GM12878 (cell line): ENCODE data around the gene EIF2B5. TPM values are rescaled to one million over a fixed set of nuclear protein-coding genes. Genes with fewer than 3 reads are reported as not detected.

ENCODE experiments used
- ATAC-seq: fragments of 200-7000 bp; cut with Tn5 transposase; 3 replicates; pipeline ENCODE4 v1.9.1; 2020; ENCODE audit warnings: mild to moderate bottlenecking, moderate library complexity
- BruUV-seq: library from RNA; stranded (reverse); fragments of 400-500 nt; replicated peaks from 2 replicates; lab custom pipeline; 2021; lab: Mats Ljungman, UMichigan
- CTCF ChIA-PET: fragments of 300-600 bp; sonication (Branson Sonifier 250); formaldehyde crosslinking; extraction: SDS; loops from one replicate; lab custom pipeline; 2021; ENCODE audit warnings: inconsistent platforms; lab: Yijun Ruan, JAX
- POLR2A ChIA-PET: fragments of 350-600 bp; formaldehyde crosslinking; extraction: SDS; loops from one replicate; lab custom pipeline; 2021; ENCODE audit warnings: inconsistent platforms; lab: Charles Lee
- RAD21 ChIA-PET: fragments of 300-600 bp; sonication (Branson Sonifier 250); formaldehyde crosslinking; loops from one replicate; lab custom pipeline; 2023; ENCODE audit warnings: antibody characterized with exemption; ENCODE audit not compliant: unreplicated experiment; lab: Charles Lee
- SMC1A ChIA-PET: fragments of 300-600 bp; sonication (Branson Sonifier 250); formaldehyde crosslinking; loops from one replicate; lab custom pipeline; 2023; ENCODE audit not compliant: unreplicated experiment, uncharacterized antibody; lab: Charles Lee
- DNase-seq: peaks from one replicate; pipeline ENCODE4 v3.0.0-alpha.2; 2011; ENCODE audit warnings: low read depth, low spot score
- FAIRE-seq: peaks from 3 replicates; lab custom pipeline; 2011; peaks lifted over from hg19 to GRCh38; lab: Jason Lieb, UNC
- H2AFZ ChIP-seq: 2 replicates; pipeline ENCODE4 v1.6.0; 2011; ENCODE audit warnings: low read depth, low read length, control low read depth; ENCODE audit not compliant: control insufficient read depth
- H3K27ac ChIP-seq: 2 replicates; pipeline ENCODE4 v1.5.1; 2011; ENCODE audit warnings: control low read depth; ENCODE audit not compliant: control insufficient read depth, insufficient read depth
- H3K27me3 ChIP-seq, 2 experiments: replicated peaks in 1 of 2; 2 replicates each; pipeline versions ENCODE4 v1.6.0 to v1.6.1; 2011; ENCODE audit warnings: low read length in 1 of 2; ENCODE audit not compliant: control insufficient read depth in 2 of 2, insufficient read depth in 2 of 2
- H3K36me3 ChIP-seq, 2 experiments: 2 replicates each; pipeline ENCODE4 v1.5.1; 2011; ENCODE audit warnings: low read length in 1 of 2; ENCODE audit not compliant: control insufficient read depth in 2 of 2, insufficient read depth in 2 of 2
- H3K4me1 ChIP-seq: 2 replicates; pipeline ENCODE4 v1.6.1; 2011; ENCODE audit warnings: mild to moderate bottlenecking, low read length, moderate library complexity, mixed read lengths; ENCODE audit not compliant: control insufficient read depth, insufficient read depth
- H3K4me2 ChIP-seq: 2 replicates; pipeline ENCODE4 v1.6.0; 2011; ENCODE audit warnings: control low read depth; ENCODE audit not compliant: control insufficient read depth, insufficient read depth
- H3K4me3 ChIP-seq: fragments of 200-600 bp; sonication (generic); 2 replicates; pipeline ENCODE4 v1.5.1; 2016
- H3K79me2 ChIP-seq: 2 replicates; pipeline ENCODE4 v1.6.0; 2011; ENCODE audit warnings: low read length; ENCODE audit not compliant: control insufficient read depth, insufficient read depth
- H3K9ac ChIP-seq: 2 replicates; pipeline ENCODE4 v1.8.0; 2011; ENCODE audit warnings: low read length, control low read depth, mixed read lengths; ENCODE audit not compliant: control insufficient read depth, insufficient read depth
- H3K9me3 ChIP-seq: replicated peaks from 3 replicates; pipeline ENCODE4 v1.5.1; 2011; ENCODE audit warnings: mild to moderate bottlenecking, low read length; ENCODE audit not compliant: control insufficient read depth, insufficient read depth
- H4K20me1 ChIP-seq: 2 replicates; pipeline ENCODE4 v1.6.0; 2011; ENCODE audit not compliant: control insufficient read depth, insufficient read depth
- CTCF ChIP-seq, 3 experiments: IDR thresholded peaks in 2 of 3; conservative IDR thresholded peaks in 1 of 3; 2 replicates each; pipeline ENCODE4 v1.5.1; 2011; ENCODE audit warnings: low read depth in 3 of 3, low read length in 3 of 3, mild to moderate bottlenecking in 3 of 3, control low read depth in 2 of 3, moderate library complexity in 2 of 3, inconsistent platforms in 1 of 3, mixed read lengths in 1 of 3; ENCODE audit not compliant: control insufficient read depth in 2 of 3, insufficient read depth in 1 of 3; ENCODE audit errors: extremely low read depth in 1 of 3
- RAD21 ChIP-seq: IDR thresholded peaks from 2 replicates; pipeline ENCODE4 v1.6.1; 2011; ENCODE audit warnings: mild to moderate bottlenecking, low read depth, low read length, moderate library complexity; ENCODE audit not compliant: insufficient read depth
- SUPT20H ChIP-seq: IDR thresholded peaks from 2 replicates; pipeline ENCODE4 v1.6.1; 2011; ENCODE audit warnings: low read depth, mild to moderate bottlenecking, low read length, moderate library complexity, borderline replicate concordance; ENCODE audit not compliant: control insufficient read depth
- ZBTB40 ChIP-seq: fragments of 450-650 bp; IDR thresholded peaks from 2 replicates; pipeline ENCODE4 v1.6.1; 2016; ENCODE audit warnings: mild to moderate bottlenecking, moderate library complexity, borderline replicate concordance
- ZNF24 ChIP-seq: fragments of 450-650 bp; IDR thresholded peaks from 2 replicates; pipeline ENCODE4 v1.6.1; 2017; ENCODE audit warnings: antibody characterized with exemption, mild to moderate bottlenecking
- WGBS: methylation state at CpG from one replicate; pipeline ENCODE4 v1.1.6; 2016; ENCODE audit warnings: low lambda C conversion rate; ENCODE audit not compliant: insufficient replicate concordance, insufficient coverage; ENCODE audit errors: missing lambda C conversion rate; 5-methylcytosine and 5-hydroxymethylcytosine counted together
- in situ Hi-C: fragments of 300-500 bp; cut with MboI; formaldehyde crosslinking; loops from 9 replicates; pipeline ENCODE4 v1.14.3; 2018; ENCODE audit warnings: mixed read lengths
- intact Hi-C: fragments of 100-400 bp; cut with micrococcal nuclease; formaldehyde crosslinking; loops from one replicate; pipeline ENCODE4 v1.14.2; 2022; ENCODE audit not compliant: unreplicated experiment
- polyA plus RNA-seq, 11 experiments: library from polyadenylated mRNA; depleted of rRNA in 4 of 11; unstranded in 6 of 11; stranded (reverse) in 5 of 11; fragments of >200 nt; fragmentation: Nextera tagmentation in 4 of 11; fragmentation: Illumina TruSeq in 1 of 11; extraction: Ambion mirVana in 4 of 11; extraction: Trizol in 1 of 11; gene quantifications; 1 replicate in 1 of 11; 2 replicates in 10 of 11; pipeline versions ENCODE4 v1.2.1 to v1.2.3, GENCODE V29; 2011 to 2016; ENCODE audit warnings: inconsistent platforms in 2 of 11, missing spikeins in 2 of 11, low read depth in 1 of 11
- total RNA-seq, 4 experiments: library from RNA; depleted of rRNA in 3 of 4; stranded (reverse); fragments of >200 nt in 3 of 4; fragmentation: Illumina TruSeq in 1 of 4; extraction: Trizol in 1 of 4; gene quantifications; 2 replicates each; pipeline versions ENCODE4 v1.2.1 to v1.2.3, GENCODE V29; 2013 to 2021

Gene EIF2B5
- total and polyA plus RNA-seq, 10 of the 15 experiments (the other 5 are each of a cell fraction or from before 2014, with no cell fraction given): 13.7 to 82.7 (median 52.2) TPM

GRCh38 chr3:184145111-184145524 lies 10.0 kb downstream of the EIF2B5 start:
- Histone ChIP-seq H3K4me2 (no peak overlapping the region), H3K9me3 (no peaks in the 10 kb centered on the region), H3K79me2 (no peaks in the 10 kb centered on the region), H3K9ac (no peak overlapping the region), H3K27ac (no peak overlapping the region), H3K4me3 (no peak overlapping the region), H3K36me3 (peaks cover 27 to 34% of the 10 kb centered on the region in 2 experiments), H3K27me3 (no peaks in the 10 kb centered on the region), H4K20me1 (no peaks in the 10 kb centered on the region), H3K4me1 (no peaks in the 10 kb centered on the region; the same call in 1 of the 2 replicates), H2AFZ (no peak overlapping the region)
- ChIA-PET CTCF (interaction anchor here (0.6 to 2.0 kb wide), 8 partner anchors 11 to 743 kb away, joined by 3 to 8 read pairs (median 4); partner anchors contain the start of genes ABCC5, EEF1AKMT4 and EIF2B5), RAD21 (interaction anchor here (0.6 to 1.6 kb wide), 3 partner anchors 29 to 83 kb away, joined by 3 to 5 read pairs (median 3); no protein-coding TSS in a partner anchor), SMC1A (interaction anchor here (0.8 to 1.5 kb wide), 5 partner anchors 8 to 250 kb away, joined by 3 to 4 read pairs (median 3); partner anchors contain the start of gene ABCF3), POLR2A (no interaction called here)
- ATAC-seq: peak; percentile 66
- intact Hi-C loops (no loop called here), in situ Hi-C loops (no loop called here)
- WGBS: 63% methylated on average over 4 of the region's 4 CpGs
- peak; percentile 40; the same call in 1 of the 2 replicates for TF ChIP-seq RAD21
- TF ChIP-seq CTCF (IDR thresholded peaks at IDR 0.05 in 2 of 3, conservative IDR thresholded peaks at IDR 0.05 in 1 of 3; ENCODE audit: control insufficient read depth in 2 of 3, extremely low read depth in 1 of 3, insufficient read depth in 1 of 3, low read depth in 3 of 3, low read length in 3 of 3): peak; percentile 35 to 56 (median 39); a peak in 4 of 6 replicates
- no peak for TF ChIP-seq SUPT20H
- no peak for TF ChIP-seq ZNF24
- no peak for TF ChIP-seq ZBTB40
- no peak for DNase-seq
- no TSS peak for BruUV-seq
- FAIRE-seq: no peak
